Neuronal stem cell (in vitro differentiated cells): Measurements from ENCODE around the gene COG8.
A peak's percentile ranks its signal among the peaks of the same experiment; 100 is the strongest.

Experiments used
- DNase-seq: peaks from one replicate; pipeline ENCODE4 v3.0.0-alpha.2; 2013; ENCODE audit warnings: low spot score
- H2AFZ ChIP-seq: one replicate; pipeline ENCODE4 v1.6.1; 2013; ENCODE audit warnings: mild to moderate bottlenecking, low read length, inconsistent platforms
- H2AK5ac ChIP-seq: 2 replicates; pipeline ENCODE4 v1.6.1; 2013; ENCODE audit warnings: low read depth, mild to moderate bottlenecking, inconsistent platforms, low read length, moderate library complexity, mixed read lengths
- H2BK120ac ChIP-seq: 2 replicates; pipeline ENCODE4 v1.6.1; 2013; ENCODE audit warnings: low read depth, mild to moderate bottlenecking, inconsistent platforms, low read length, moderate library complexity, mixed read lengths
- H2BK12ac ChIP-seq: one replicate; pipeline ENCODE4 v1.6.1; 2013; ENCODE audit warnings: low read length, inconsistent platforms
- H2BK15ac ChIP-seq: 2 replicates; pipeline ENCODE4 v1.6.1; 2013; ENCODE audit warnings: mild to moderate bottlenecking, low read length, inconsistent platforms, mixed read lengths
- H2BK5ac ChIP-seq: one replicate; pipeline ENCODE4 v1.6.1; 2013; ENCODE audit warnings: inconsistent platforms, mild to moderate bottlenecking, low read length, moderate library complexity
- H3K14ac ChIP-seq: one replicate; pipeline ENCODE4 v1.6.1; 2013; ENCODE audit warnings: low read length, inconsistent platforms
- H3K18ac ChIP-seq: 2 replicates; pipeline ENCODE4 v1.6.1; 2013; ENCODE audit warnings: low read length, inconsistent platforms
- H3K23ac ChIP-seq: 2 replicates; pipeline ENCODE4 v1.6.1; 2013; ENCODE audit warnings: low read depth, mild to moderate bottlenecking, mixed read lengths, low read length, inconsistent platforms; ENCODE audit not compliant: poor library complexity
- H3K27ac ChIP-seq: replicated peaks from 3 replicates; pipeline ENCODE4 v1.5.1; 2013; ENCODE audit warnings: low read length, inconsistent platforms
- H3K27me3 ChIP-seq, 3 experiments: 2 replicates each; pipeline ENCODE4 v1.6.1; 2013; ENCODE audit warnings: low read length in 3 of 3, mild to moderate bottlenecking in 2 of 3, inconsistent platforms in 1 of 3, low read depth in 1 of 3, mixed read lengths in 1 of 3, moderate library complexity in 1 of 3; ENCODE audit not compliant: control insufficient read depth in 3 of 3, insufficient read depth in 3 of 3
- H3K36me3 ChIP-seq, 2 donors: replicated peaks in 1 of 2; 2 replicates each; pipeline ENCODE4 v1.6.1; 2013; ENCODE audit warnings: low read length in 2 of 2; ENCODE audit not compliant: control insufficient read depth in 2 of 2, insufficient read depth in 2 of 2
- H3K4ac ChIP-seq: 2 replicates; pipeline ENCODE4 v1.6.1; 2013; ENCODE audit warnings: inconsistent platforms, mild to moderate bottlenecking, low read length, moderate library complexity
- H3K4me1 ChIP-seq, 2 donors: 1 replicate in 1 of 2; 2 replicates in 1 of 2; pipeline ENCODE4 v1.6.1; 2013; ENCODE audit warnings: low read length in 2 of 2, low read depth in 1 of 2; ENCODE audit not compliant: control insufficient read depth in 2 of 2, insufficient read depth in 1 of 2
- H3K4me2 ChIP-seq: one replicate; pipeline ENCODE4 v1.6.1; 2013; ENCODE audit warnings: mild to moderate bottlenecking, low read length, inconsistent platforms; ENCODE audit not compliant: insufficient read depth, poor library complexity, severe bottlenecking
- H3K4me3 ChIP-seq, 2 donors: 2 replicates each; pipeline ENCODE4 v1.5.1; 2013; ENCODE audit warnings: low read length in 2 of 2, mild to moderate bottlenecking in 2 of 2, inconsistent platforms in 1 of 2, moderate library complexity in 1 of 2
- H3K79me1 ChIP-seq: one replicate; pipeline ENCODE4 v1.6.1; 2013; ENCODE audit warnings: low read depth, mild to moderate bottlenecking, inconsistent platforms, low read length, moderate library complexity
- H3K9ac ChIP-seq: one replicate; pipeline ENCODE4 v1.6.1; 2013; ENCODE audit warnings: mild to moderate bottlenecking, low read depth, low read length, inconsistent platforms; ENCODE audit not compliant: poor library complexity
- H3K9me3 ChIP-seq, 2 donors: replicated peaks in 1 of 2; 2 replicates each; pipeline versions ENCODE3 to v1.6.1; 2013; ENCODE audit warnings: low read length in 2 of 2, mild to moderate bottlenecking in 2 of 2, inconsistent platforms in 1 of 2, low read depth in 1 of 2, mixed read lengths in 1 of 2, moderate library complexity in 1 of 2; ENCODE audit not compliant: control insufficient read depth in 2 of 2, insufficient read depth in 1 of 2
- H4K8ac ChIP-seq: one replicate; pipeline ENCODE4 v1.6.1; 2013; ENCODE audit warnings: low read depth, mild to moderate bottlenecking, inconsistent platforms, low read length, moderate library complexity
- H4K91ac ChIP-seq: one replicate; pipeline ENCODE4 v1.6.1; 2013; ENCODE audit warnings: low read length, low read depth, mild to moderate bottlenecking, inconsistent platforms; ENCODE audit not compliant: poor library complexity
- WGBS, 2 donors: extraction: QIAGEN DNeasy Blood & Tissue Kit; methylation state at CpG; one replicate each; pipeline ENCODE4 v1.1.7; 2013; ENCODE audit warnings: missing lambda C conversion rate in 2 of 2, mixed read lengths in 1 of 2; ENCODE audit not compliant: insufficient read length in 2 of 2, insufficient replicate concordance in 1 of 2; ENCODE audit errors: extremely low coverage in 2 of 2; 5-methylcytosine and 5-hydroxymethylcytosine counted together

Gene COG8

DNA sequence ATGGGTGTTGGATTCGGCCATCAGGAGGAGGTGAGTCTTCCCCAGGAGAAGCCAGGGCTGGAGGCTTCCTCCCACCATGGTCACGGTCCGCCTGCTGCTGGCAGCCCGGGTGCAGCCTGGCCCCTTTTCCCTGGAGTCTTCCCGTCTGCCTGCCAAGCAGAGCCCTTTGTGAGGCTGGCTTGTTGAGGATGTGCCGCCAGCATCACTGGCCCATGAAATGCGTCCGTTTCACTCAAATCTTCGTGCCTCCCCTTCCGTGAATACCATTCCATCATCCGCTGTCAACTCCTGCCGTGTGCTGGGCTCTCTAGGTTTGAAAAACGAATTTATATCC lies 18.7 kb downstream of the COG8 start:
- H3K4ac ChIP-seq, result no peak overlapping the region

GRCh38 chr16:69319826-69320739 lies 19.3 kb downstream of the COG8 start:
- H3K9ac ChIP-seq, result peak overlapping the region; percentile 21
- peaks cover 80 to 97% of the 10 kb centered on the region in 2 donors for H3K36me3 ChIP-seq
- H3K14ac ChIP-seq, result no peak overlapping the region
- H3K4me1 ChIP-seq, result no peaks in the 10 kb centered on the region
- H2BK120ac ChIP-seq, result no peak overlapping the region
- no peak overlapping the region for H3K4me2 ChIP-seq
- H4K91ac ChIP-seq, result no peak overlapping the region
- H2AK5ac ChIP-seq, result no peak overlapping the region
- no peak overlapping the region for H3K27ac ChIP-seq
- peaks cover 0 to 2% of the 10 kb centered on the region in 2 donors for H3K9me3 ChIP-seq
- no peak overlapping the region for H3K18ac ChIP-seq
- H2BK5ac ChIP-seq, result peak overlapping the region; percentile 69
- no peak for DNase-seq
- H2BK15ac ChIP-seq, result no peak overlapping the region
- H3K27me3 ChIP-seq, result no peaks in the 10 kb centered on the region
- H3K4ac ChIP-seq, result no peak overlapping the region
- H2AFZ ChIP-seq, result no peak overlapping the region
- peaks cover 25% of the 10 kb centered on the region for H3K79me1 ChIP-seq
- H3K23ac ChIP-seq, result no peak overlapping the region
- H2BK12ac ChIP-seq, result no peak overlapping the region
- no peak overlapping the region for H3K4me3 ChIP-seq
- no CpG with 5 or more reads among the region's 30 CpGs for WGBS, 2 donors
- no peak overlapping the region for H4K8ac ChIP-seq

More for the DNA sequence above, 18.7 kb downstream of the COG8 start:
- H3K14ac ChIP-seq, result no peak overlapping the region
- WGBS, 2 donors, result no CpG with 5 or more reads among the region's 13 CpGs
- H3K9me3 ChIP-seq, result peaks cover 0 to 2% of the 10 kb centered on the region in 2 donors
- no peak overlapping the region for H3K4me2 ChIP-seq
- no peak overlapping the region for H3K9ac ChIP-seq
- H4K8ac ChIP-seq, result no peak overlapping the region
- no peak overlapping the region for H4K91ac ChIP-seq
- H3K23ac ChIP-seq, result no peak overlapping the region
- H2AFZ ChIP-seq, result no peak overlapping the region
- H3K36me3 ChIP-seq, result peaks cover 76 to 96% of the 10 kb centered on the region in 2 donors
- H2BK15ac ChIP-seq, result no peak overlapping the region
- H2BK12ac ChIP-seq, result no peak overlapping the region
- no peak overlapping the region for H2AK5ac ChIP-seq
- H3K4me1 ChIP-seq, result no peaks in the 10 kb centered on the region
- no peak overlapping the region for H2BK5ac ChIP-seq
- H3K18ac ChIP-seq, result no peak overlapping the region
- peaks cover 21% of the 10 kb centered on the region for H3K79me1 ChIP-seq
- DNase-seq, result no peak
- no peak overlapping the region for H3K27ac ChIP-seq
- H3K4me3 ChIP-seq, result no peak overlapping the region
- H3K27me3 ChIP-seq, result no peaks in the 10 kb centered on the region
- H2BK120ac ChIP-seq, result no peak overlapping the region

DNA sequence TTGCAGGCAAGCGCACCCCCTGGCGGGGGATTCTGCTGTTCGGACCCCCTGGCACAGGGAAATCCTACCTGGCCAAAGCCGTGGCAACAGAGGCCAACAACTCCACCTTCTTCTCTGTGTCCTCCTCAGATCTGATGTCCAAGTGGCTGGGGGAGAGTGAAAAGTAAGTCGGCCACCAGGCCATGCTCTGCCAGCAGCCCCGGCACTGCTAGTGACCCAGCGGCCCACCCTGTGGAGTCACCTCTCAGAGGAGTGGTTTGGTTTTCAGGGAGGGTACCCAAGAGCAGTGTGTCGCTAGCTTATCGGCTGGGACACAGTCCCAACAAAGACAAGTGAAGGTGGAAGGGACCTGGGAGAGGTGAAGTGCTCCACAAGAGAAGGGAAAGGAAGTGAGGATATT lies 20.0 kb downstream of the COG8 start:
- Histone ChIP-seq H2AFZ (no peak overlapping the region), H3K4ac (no peak overlapping the region), H2BK12ac (no peak overlapping the region), H2AK5ac (no peak overlapping the region), H4K8ac (no peak overlapping the region), H4K91ac (no peak overlapping the region), H3K27ac (no peak overlapping the region), H3K9me3 (peaks cover 0 to 2% of the 10 kb centered on the region in 2 donors), H3K27me3 (no peaks in the 10 kb centered on the region), H3K4me2 (no peak overlapping the region), H3K23ac (no peak overlapping the region), H3K36me3 (peaks cover 78 to 97% of the 10 kb centered on the region in 2 donors), H2BK5ac (no peak overlapping the region), H2BK15ac (no peak overlapping the region), H3K9ac (no peak overlapping the region), H3K18ac (no peak overlapping the region), H3K4me1 (no peaks in the 10 kb centered on the region), H3K79me1 (peaks cover 22% of the 10 kb centered on the region), H3K4me3 (no peak overlapping the region), H2BK120ac (no peak overlapping the region), H3K14ac (no peak overlapping the region)
- no CpG with 5 or more reads among the region's 9 CpGs for WGBS, 2 donors
- DNase-seq, result no peak

DNA sequence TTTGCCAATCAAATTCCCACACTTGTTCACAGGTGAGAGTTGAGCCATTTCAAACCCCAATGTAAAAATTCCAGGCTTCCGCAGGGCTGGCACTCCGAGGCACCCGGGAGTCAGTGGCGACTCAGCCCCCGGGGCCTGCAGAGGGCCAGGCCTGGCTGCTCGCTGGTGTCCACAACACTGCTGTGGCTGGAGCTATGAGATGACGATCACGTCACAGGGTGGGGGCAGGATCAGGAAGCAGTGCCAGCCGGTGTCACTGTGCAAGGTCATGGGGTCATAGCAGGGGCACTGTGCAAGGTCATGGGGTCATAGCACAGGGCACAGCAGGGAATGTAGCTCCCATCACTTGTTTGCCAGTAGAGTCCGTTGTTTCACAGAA lies 20.5 kb downstream of the COG8 start:
- Histone ChIP-seq H3K4me2 (no peak overlapping the region), H2BK5ac (no peak overlapping the region), H3K14ac (no peak overlapping the region), H2BK120ac (no peak overlapping the region), H4K91ac (no peak overlapping the region), H2AFZ (no peak overlapping the region), H3K23ac (no peak overlapping the region), H2BK15ac (no peak overlapping the region), H3K4me3 (peak overlapping the region in 1 of 2 donors; percentile 8), H3K79me1 (peaks cover 19% of the 10 kb centered on the region), H3K4me1 (no peaks in the 10 kb centered on the region), H2AK5ac (no peak overlapping the region), H3K9ac (peak overlapping the region; percentile 2), H3K36me3 (peaks cover 76 to 97% of the 10 kb centered on the region in 2 donors), H2BK12ac (no peak overlapping the region), H3K18ac (no peak overlapping the region), H3K27me3 (no peaks in the 10 kb centered on the region), H3K4ac (no peak overlapping the region), H4K8ac (no peak overlapping the region), H3K9me3 (peaks cover 0 to 2% of the 10 kb centered on the region in 2 donors), H3K27ac (no peak overlapping the region)
- DNase-seq, result no peak
- no CpG with 5 or more reads among the region's 10 CpGs for WGBS, 2 donors
